ENCODE data around the gene UMOD. TPM values are rescaled to one million over a fixed set of nuclear protein-coding genes. Genes with fewer than 3 reads are reported as not detected.

The UMOD gene
- total RNA-seq, 2 experiments from 2014 or later, result not detected

GRCh38 chr16:20301840-20302239, 50.7 kb downstream of the UMOD start:
- intact Hi-C loops (cut with DNase I, micrococcal nuclease), result loop anchor here in 1 of 2 experiments (2.0 kb wide), 1 partner anchor 395 kb away; no protein-coding TSS in a partner anchor
- TF ChIP-seq CTCF (IDR thresholded peaks at IDR 0.05), result no peak
- H3K36me3 Mint-ChIP-seq (ENCODE audit: low read depth), result no peaks in the 10 kb centered on the region
- no peaks in the 10 kb centered on the region for H3K9me3 Mint-ChIP-seq
- Histone ChIP-seq H3K36me3 (ENCODE audit: insufficient read depth, low read length) (no peaks in the 10 kb centered on the region), H3K4me1 (ENCODE audit: insufficient read depth, low read length) (no peaks in the 10 kb centered on the region), H3K4me3 (ENCODE audit: low read length) (no peak overlapping the region), H3K27me3 (ENCODE audit: control insufficient read depth in 1 of 2, insufficient read depth in 2 of 2, low read length in 2 of 2) (peaks cover 0 to 5% of the 10 kb centered on the region in 2 experiments), H3K27ac (ENCODE audit: low read depth in 1 of 2, low read length in 2 of 2) (no peak overlapping the region), H3K9me3 (ENCODE audit: control insufficient read depth in 1 of 2, insufficient read depth in 1 of 2, low read length in 2 of 2) (no peaks in the 10 kb centered on the region)
- POLR2A ChIA-PET, result no interaction called here
- no peaks in the 10 kb centered on the region for H3K4me1 Mint-ChIP-seq (ENCODE audit: low read depth)
- DNase-seq (no peak), ATAC-seq (ENCODE audit: poor library complexity) (no peak)
- H3K27me3 Mint-ChIP-seq, result peaks cover 16% of the 10 kb centered on the region
- no peak overlapping the region for H3K4me3 Mint-ChIP-seq
- no peak overlapping the region for H3K27ac Mint-ChIP-seq
- CTCF ChIA-PET, result interaction anchor here (0.6 kb wide), 1 partner anchor 125 kb away, joined by 3 read pairs; no protein-coding TSS in a partner anchor

- H3K4me3 Mint-ChIP-seq, result no peak overlapping the region
- Histone ChIP-seq H3K9me3 (ENCODE audit: control insufficient read depth in 1 of 2, insufficient read depth in 1 of 2, low read length in 2 of 2) (no peaks in the 10 kb centered on the region), H3K27ac (ENCODE audit: low read depth in 1 of 2, low read length in 2 of 2) (no peak overlapping the region), H3K27me3 (ENCODE audit: control insufficient read depth in 1 of 2, insufficient read depth in 2 of 2, low read length in 2 of 2) (peaks cover 0 to 5% of the 10 kb centered on the region in 2 experiments), H3K36me3 (ENCODE audit: insufficient read depth, low read length) (no peaks in the 10 kb centered on the region), H3K4me1 (ENCODE audit: insufficient read depth, low read length) (no peaks in the 10 kb centered on the region), H3K4me3 (ENCODE audit: low read length) (no peak overlapping the region)
- H3K4me1 Mint-ChIP-seq (ENCODE audit: low read depth), result no peaks in the 10 kb centered on the region
- peak; percentile 42 for TF ChIP-seq CTCF (IDR thresholded peaks at IDR 0.05)
- intact Hi-C loops (cut with DNase I, micrococcal nuclease), result loop anchor here in 1 of 2 experiments (2.0 kb wide), 1 partner anchor 394 kb away; no protein-coding TSS in a partner anchor
- peaks cover 14% of the 10 kb centered on the region for H3K27me3 Mint-ChIP-seq
- ChIA-PET CTCF (interaction anchor here (1.7 kb wide), 1 partner anchor 393 kb away, joined by 4 read pairs; no protein-coding TSS in a partner anchor), POLR2A (no interaction called here)
- no peaks in the 10 kb centered on the region for H3K9me3 Mint-ChIP-seq
- DNase-seq, result peak in 8 of 14 experiments; percentile 1 to 39 (median 6)
- H3K27ac Mint-ChIP-seq, result no peak overlapping the region
- no peak for ATAC-seq (ENCODE audit: poor library complexity)
- no peaks in the 10 kb centered on the region for H3K36me3 Mint-ChIP-seq (ENCODE audit: low read depth)
Observed at GRCh38 chr16:20300312-20301097, 52.0 kb downstream of the UMOD start.

- Histone ChIP-seq H3K4me1 (ENCODE audit: insufficient read depth, low read length) (no peaks in the 10 kb centered on the region), H3K27ac (ENCODE audit: low read depth in 1 of 2, low read length in 2 of 2) (no peak overlapping the region), H3K27me3 (ENCODE audit: control insufficient read depth in 1 of 2, insufficient read depth in 2 of 2, low read length in 2 of 2) (peaks cover 0 to 5% of the 10 kb centered on the region in 2 experiments), H3K9me3 (ENCODE audit: control insufficient read depth in 1 of 2, insufficient read depth in 1 of 2, low read length in 2 of 2) (no peaks in the 10 kb centered on the region), H3K36me3 (ENCODE audit: insufficient read depth, low read length) (no peaks in the 10 kb centered on the region), H3K4me3 (ENCODE audit: low read length) (no peak overlapping the region)
- ChIA-PET CTCF (no interaction called here), POLR2A (no interaction called here)
- no peak for TF ChIP-seq CTCF (IDR thresholded peaks at IDR 0.05)
- Mint-ChIP-seq H3K36me3 (ENCODE audit: low read depth) (no peaks in the 10 kb centered on the region), H3K27ac (no peak overlapping the region), H3K27me3 (peaks cover 25% of the 10 kb centered on the region), H3K4me1 (ENCODE audit: low read depth) (no peaks in the 10 kb centered on the region), H3K9me3 (no peaks in the 10 kb centered on the region), H3K4me3 (no peak overlapping the region)
- DNase-seq, result no peak
- intact Hi-C loops (cut with DNase I, micrococcal nuclease), result no loop called here
- ATAC-seq (ENCODE audit: poor library complexity), result no peak
Observed at GRCh38 chr16:20298452-20298851, 54.1 kb downstream of the UMOD start.
